Body of pancreas (tissue), 4 donors: ENCODE measurements around the gene DYNC1LI1. TPM values are rescaled to one million over a fixed set of nuclear protein-coding genes. Genes with fewer than 3 reads are reported as not detected.

ENCODE experiments used
- ATAC-seq: fragments of 150-250 bp; one replicate; pipeline ENCODE4 v1.9.1; 2016
- DNase-seq, 4 donors: peaks; one replicate each; pipeline ENCODE4 v3.0.0-alpha.2; 2019
- H3K27ac ChIP-seq, 4 donors: fragments of 200-600 bp; sonication (generic); 1 replicate in 3 of 4; 2 replicates in 1 of 4; pipeline versions ENCODE4 v1.5.1 to v1.6.1; 2016 to 2019; ENCODE audit warnings: mild to moderate bottlenecking in 1 of 4, mixed read lengths in 1 of 4, moderate library complexity in 1 of 4
- H3K27me3 ChIP-seq, 2 donors: fragments of 200-600 bp; sonication (generic); one replicate each; pipeline ENCODE4 v1.6.0; 2016; ENCODE audit warnings: mild to moderate bottlenecking in 1 of 2
- H3K36me3 ChIP-seq, 2 donors: fragments of 200-600 bp; sonication (generic); replicated peaks in 1 of 2; 2 replicates each; pipeline ENCODE4 v1.5.1; 2016; ENCODE audit warnings: low read depth in 2 of 2; ENCODE audit not compliant: insufficient read depth in 1 of 2
- H3K4me1 ChIP-seq: fragments of 200-600 bp; sonication (generic); one replicate; pipeline ENCODE4 v1.6.0; 2016
- H3K4me3 ChIP-seq, 2 donors: fragments of 200-600 bp; sonication (generic); 1 replicate in 1 of 2; 2 replicates in 1 of 2; pipeline ENCODE4 v1.5.1; 2016 to 2019
- H3K9me3 ChIP-seq, 3 donors: fragments of 200-600 bp; sonication (generic); 1 replicate in 2 of 3; 2 replicates in 1 of 3; pipeline ENCODE4 v1.5.1; 2016
- CTCF ChIP-seq, 7 experiments: fragments of 450-650 bp in 4 of 7; fragments of 200-600 bp in 3 of 7; sonication (generic) in 3 of 7; IDR thresholded peaks; one replicate each; pipeline ENCODE4 v1.5.1; 2016 to 2019; ENCODE audit warnings: antibody characterized with exemption in 7 of 7
- POLR2A ChIP-seq, 3 donors: fragments of 450-650 bp; IDR thresholded peaks; one replicate each; pipeline ENCODE4 v1.6.1; 2016; ENCODE audit warnings: antibody characterized with exemption in 3 of 3, mild to moderate bottlenecking in 2 of 3
- WGBS, 2 donors: methylation state at CpG; one replicate each; pipeline ENCODE4 v1.1.5; 2017; 5-methylcytosine and 5-hydroxymethylcytosine counted together
- intact Hi-C: fragments of 100-400 bp; cut with DNase I; formaldehyde crosslinking; loops from one replicate; pipeline ENCODE4 v1.15.1; 2023
- total RNA-seq, 2 donors: library from RNA; depleted of rRNA; stranded (reverse); fragments of >200 nt; gene quantifications; one replicate each; pipeline ENCODE4 v1.1.0, GENCODE V29; 2016

The DYNC1LI1 gene
- total RNA-seq, 2 donors from 2014 or later: 7.6 to 16.3 TPM

DNA sequence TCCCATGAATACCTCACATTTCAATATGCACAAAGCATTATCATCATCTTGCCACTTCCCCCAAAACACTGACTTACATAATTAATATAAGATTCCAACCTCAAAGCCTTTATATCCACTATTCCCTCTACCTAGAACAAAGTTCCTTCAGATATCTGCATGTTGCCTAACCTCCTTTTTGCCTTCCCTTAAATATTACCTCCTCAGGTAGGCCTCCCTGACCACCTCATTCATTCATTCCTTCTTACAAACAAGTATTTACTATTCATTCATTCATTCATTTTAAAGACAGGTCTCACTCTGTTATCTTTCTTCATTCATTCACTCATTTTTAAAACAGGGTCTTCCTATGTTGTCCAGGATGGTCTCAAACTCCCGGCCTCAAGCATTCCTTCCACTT is 18.6 kb downstream of the DYNC1LI1 start:
- TF ChIP-seq POLR2A (IDR thresholded peaks at IDR 0.05) (no peak), CTCF (IDR thresholded peaks at IDR 0.05) (no peak)
- Histone ChIP-seq H3K36me3 (no peaks in the 10 kb centered on the region), H3K27me3 (no peaks in the 10 kb centered on the region), H3K4me1 (peaks cover 5% of the 10 kb centered on the region), H3K9me3 (no peaks in the 10 kb centered on the region), H3K4me3 (no peak overlapping the region), H3K27ac (no peak overlapping the region)
- DNase-seq (no peak), ATAC-seq (no peak)
- 100% methylated on average over 1 of the region's 1 CpG for WGBS, 2 donors
- intact Hi-C loops: no loop called here

GRCh38 chr3:32551496-32551895 is 19.2 kb downstream of the DYNC1LI1 start:
- H3K27me3 ChIP-seq: no peaks in the 10 kb centered on the region
- H3K27ac ChIP-seq: no peak overlapping the region
- H3K9me3 ChIP-seq: no peaks in the 10 kb centered on the region
- no peak overlapping the region for H3K4me3 ChIP-seq
- intact Hi-C loops: no loop called here
- H3K4me1 ChIP-seq: peaks cover 5% of the 10 kb centered on the region
- TF ChIP-seq POLR2A (IDR thresholded peaks at IDR 0.05) (no peak), CTCF (IDR thresholded peaks at IDR 0.05) (no peak)
- no peak for ATAC-seq
- DNase-seq: no peak
- H3K36me3 ChIP-seq: no peaks in the 10 kb centered on the region

DNA sequence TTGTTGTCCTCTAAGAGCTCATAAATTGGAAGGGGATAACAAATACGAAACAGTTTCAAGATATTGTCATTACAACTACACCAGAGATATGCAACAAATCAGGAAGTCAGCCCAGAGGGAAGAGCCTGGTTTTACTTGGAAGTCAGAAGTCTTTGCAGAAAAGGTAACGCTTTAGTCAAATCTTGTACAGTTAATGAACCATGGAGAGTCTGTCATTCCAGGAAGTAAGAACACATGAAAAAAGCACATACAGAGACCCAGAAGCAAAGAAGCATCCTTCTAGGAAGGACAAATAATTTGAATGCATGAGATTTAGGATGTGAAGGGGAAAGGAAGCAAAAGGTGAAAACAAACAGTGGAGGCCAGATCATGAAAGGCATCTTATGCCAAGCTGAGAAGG is 19.6 kb downstream of the DYNC1LI1 start:
- TF ChIP-seq POLR2A (IDR thresholded peaks at IDR 0.05): no peak
- TF ChIP-seq CTCF (IDR thresholded peaks at IDR 0.05): no peak
- DNase-seq (no peak), ATAC-seq (no peak)
- Histone ChIP-seq H3K27me3 (no peaks in the 10 kb centered on the region), H3K4me1 (peaks cover 5% of the 10 kb centered on the region), H3K27ac (no peak overlapping the region), H3K36me3 (no peaks in the 10 kb centered on the region), H3K9me3 (no peaks in the 10 kb centered on the region), H3K4me3 (no peak overlapping the region)
- intact Hi-C loops: no loop called here
- 74 to 83% methylated on average over 2 of the region's 2 CpGs for WGBS, 2 donors

DNA sequence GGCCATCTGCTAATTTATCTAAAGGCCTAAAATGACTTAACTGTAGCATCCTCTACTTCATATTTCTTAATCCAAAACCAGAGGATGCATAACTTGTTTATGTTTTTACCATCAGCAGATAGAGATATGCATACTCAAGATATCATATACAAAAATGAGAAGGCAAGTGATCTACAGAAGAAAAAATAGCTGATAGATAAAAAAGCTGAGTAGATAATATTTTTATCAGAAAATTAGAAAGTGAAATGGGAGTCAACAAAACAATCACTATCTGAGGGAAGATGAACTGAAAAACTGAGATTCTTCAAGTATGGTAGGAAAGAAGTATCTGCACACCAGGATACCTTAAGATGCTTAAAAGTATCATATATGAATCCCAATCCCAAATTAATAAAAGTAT is 25.4 kb downstream of the DYNC1LI1 start:
- Histone ChIP-seq H3K36me3 (no peaks in the 10 kb centered on the region), H3K4me3 (no peak overlapping the region), H3K9me3 (no peaks in the 10 kb centered on the region), H3K4me1 (no peaks in the 10 kb centered on the region), H3K27me3 (no peaks in the 10 kb centered on the region), H3K27ac (no peak overlapping the region)
- ATAC-seq: no peak
- DNase-seq: no peak
- intact Hi-C loops: no loop called here
- no peak for TF ChIP-seq POLR2A (IDR thresholded peaks at IDR 0.05)
- TF ChIP-seq CTCF (IDR thresholded peaks at IDR 0.05): no peak

- Histone ChIP-seq H3K4me3 (no peak overlapping the region), H3K36me3 (no peaks in the 10 kb centered on the region), H3K9me3 (no peaks in the 10 kb centered on the region), H3K27ac (no peak overlapping the region), H3K4me1 (no peaks in the 10 kb centered on the region), H3K27me3 (no peaks in the 10 kb centered on the region)
- ATAC-seq (no peak), DNase-seq (no peak)
- intact Hi-C loops: no loop called here
- TF ChIP-seq POLR2A (IDR thresholded peaks at IDR 0.05) (no peak), CTCF (IDR thresholded peaks at IDR 0.05) (no peak)
- WGBS, 2 donors: 88 to 90% methylated on average over 2 of the region's 2 CpGs
Observed at GRCh38 chr3:32544894-32545293, 25.8 kb downstream of the DYNC1LI1 start.
